Ascending aorta (tissue), 2 donors: ENCODE measurements around the gene DRD1. TPM values are rescaled to one million over a fixed set of nuclear protein-coding genes. Genes with fewer than 3 reads are reported as not detected.

ENCODE experiments used
- DNase-seq, 2 donors: peaks; one replicate each; pipeline ENCODE4 v3.0.0-alpha.2; 2019; ENCODE audit warnings: low spot score in 2 of 2
- H3K27ac ChIP-seq, 2 donors: fragments of 200-600 bp; sonication (generic); one replicate each; pipeline ENCODE4 v1.5.1; 2016 to 2017; ENCODE audit warnings: mild to moderate bottlenecking in 1 of 2
- H3K27me3 ChIP-seq: fragments of 200-600 bp; sonication (generic); one replicate; pipeline ENCODE4 v1.5.1; 2017
- H3K36me3 ChIP-seq, 2 donors: fragments of 200-600 bp; sonication (generic); one replicate each; pipeline ENCODE4 v1.5.1; 2016
- H3K4me1 ChIP-seq, 2 donors: fragments of 200-600 bp; sonication (generic); one replicate each; pipeline ENCODE4 v1.5.1; 2016 to 2017; ENCODE audit warnings: mild to moderate bottlenecking in 1 of 2
- H3K4me3 ChIP-seq, 2 donors: fragments of 200-600 bp; sonication (generic); one replicate each; pipeline ENCODE4 v1.5.1; 2016 to 2017; ENCODE audit warnings: mild to moderate bottlenecking in 1 of 2
- H3K9me3 ChIP-seq, 2 donors: fragments of 200-600 bp; sonication (generic); one replicate each; pipeline ENCODE4 v1.5.1; 2016
- CTCF ChIP-seq, 3 experiments: fragments of 200-600 bp in 2 of 3; fragments of 450-650 bp in 1 of 3; sonication (generic) in 2 of 3; IDR thresholded peaks; one replicate each; pipeline ENCODE4 v1.5.1; 2016 to 2019; ENCODE audit warnings: antibody characterized with exemption in 3 of 3, mild to moderate bottlenecking in 1 of 3, moderate library complexity in 1 of 3
- intact Hi-C: fragments of 100-400 bp; cut with DNase I; formaldehyde crosslinking; loops from one replicate; pipeline ENCODE4 v1.15.1; 2023
- total RNA-seq: library from RNA; depleted of rRNA; stranded (reverse); fragments of >200 nt; gene quantifications from one replicate; pipeline ENCODE4 v1.1.0, GENCODE V29; 2016

DRD1 gene
- total RNA-seq, 1 donor from 2014 or later: 0.11 TPM

GRCh38 chr5:175487514-175488222, 43.7 kb upstream of the DRD1 start:
- intact Hi-C loops: no loop called here
- H3K4me3 ChIP-seq: no peak overlapping the region
- peaks cover 5 to 31% of the 10 kb centered on the region in 2 donors for H3K36me3 ChIP-seq
- no peak for DNase-seq
- no peak overlapping the region for H3K27ac ChIP-seq
- H3K27me3 ChIP-seq: no peaks in the 10 kb centered on the region
- TF ChIP-seq CTCF (IDR thresholded peaks at IDR 0.05): no peak
- no peaks in the 10 kb centered on the region for H3K4me1 ChIP-seq
- H3K9me3 ChIP-seq: no peaks in the 10 kb centered on the region

- no peaks in the 10 kb centered on the region for H3K9me3 ChIP-seq
These were observed 41.6 kb upstream of the DRD1 start for GRCh38 chr5:175485631-175486030.

GRCh38 chr5:175484829-175485228, 40.8 kb upstream of the DRD1 start:
- H3K36me3 ChIP-seq: peaks cover 0 to 17% of the 10 kb centered on the region in 2 donors
- peaks cover 0 to 2% of the 10 kb centered on the region in 2 donors for H3K4me1 ChIP-seq
- no peak for DNase-seq
- no peak for TF ChIP-seq CTCF (IDR thresholded peaks at IDR 0.05)
- H3K9me3 ChIP-seq: no peaks in the 10 kb centered on the region
- intact Hi-C loops: no loop called here
- H3K27me3 ChIP-seq: no peaks in the 10 kb centered on the region
- no peak overlapping the region for H3K4me3 ChIP-seq
- H3K27ac ChIP-seq: no peak overlapping the region

More at GRCh38 chr5:175485631-175486030, 41.6 kb upstream of the DRD1 start:
- no peak for TF ChIP-seq CTCF (IDR thresholded peaks at IDR 0.05)
- DNase-seq: no peak
- no peak overlapping the region for H3K4me3 ChIP-seq
- intact Hi-C loops: no loop called here
- H3K27ac ChIP-seq: no peak overlapping the region
- H3K27me3 ChIP-seq: no peaks in the 10 kb centered on the region
- H3K36me3 ChIP-seq: peaks cover 0 to 17% of the 10 kb centered on the region in 2 donors
- H3K4me1 ChIP-seq: no peaks in the 10 kb centered on the region

- no peak for DNase-seq
- no peak for TF ChIP-seq CTCF (IDR thresholded peaks at IDR 0.05)
- intact Hi-C loops: no loop called here
- H3K36me3 ChIP-seq: peaks cover 0 to 17% of the 10 kb centered on the region in 2 donors
- no peak overlapping the region for H3K27ac ChIP-seq
- no peaks in the 10 kb centered on the region for H3K9me3 ChIP-seq
- H3K4me1 ChIP-seq: peaks cover 0 to 6% of the 10 kb centered on the region in 2 donors
- no peaks in the 10 kb centered on the region for H3K27me3 ChIP-seq
- H3K4me3 ChIP-seq: no peak overlapping the region
These were observed 40.3 kb upstream of the DRD1 start for GRCh38 chr5:175484322-175484721.

GRCh38 chr5:175483337-175483736, 39.4 kb upstream of the DRD1 start:
- no peak for DNase-seq
- intact Hi-C loops: no loop called here
- H3K36me3 ChIP-seq: peaks cover 0 to 17% of the 10 kb centered on the region in 2 donors
- TF ChIP-seq CTCF (IDR thresholded peaks at IDR 0.05): no peak
- no peak overlapping the region for H3K4me3 ChIP-seq
- no peaks in the 10 kb centered on the region for H3K27me3 ChIP-seq
- peaks cover 0 to 6% of the 10 kb centered on the region in 2 donors for H3K4me1 ChIP-seq
- H3K27ac ChIP-seq: no peak overlapping the region
- H3K9me3 ChIP-seq: no peaks in the 10 kb centered on the region
